ENCODE results near the gene COBLL1.

Gene COBLL1

GRCh38 chr2:164818149-164819136 is 23.2 kb downstream of the COBLL1 start:
- no peak for DNase-seq (ENCODE audit: low read depth)

GRCh38 chr2:164816900-164817299 is 24.7 kb downstream of the COBLL1 start:
- DNase-seq (ENCODE audit: low read depth): no peak

GRCh38 chr2:164816046-164816445 is 25.6 kb downstream of the COBLL1 start:
- peak; percentile 44 for DNase-seq (ENCODE audit: low read depth)

GRCh38 chr2:164815071-164815793 is 26.4 kb downstream of the COBLL1 start:
- DNase-seq (ENCODE audit: low read depth): peak; percentile 35

- DNase-seq (ENCODE audit: low read depth): no peak
These were observed 28.1 kb downstream of the COBLL1 start for GRCh38 chr2:164813535-164813934.

- no peak for DNase-seq (ENCODE audit: low read depth)
These were observed 29.2 kb downstream of the COBLL1 start for GRCh38 chr2:164812378-164812777.

- no peak for DNase-seq (ENCODE audit: low read depth)
These were observed 29.8 kb downstream of the COBLL1 start for GRCh38 chr2:164811819-164812218.

GRCh38 chr2:164810843-164811242 is 30.8 kb downstream of the COBLL1 start:
- peak; percentile 49 for DNase-seq (ENCODE audit: low read depth)

GRCh38 chr2:164808776-164809175 is 32.8 kb downstream of the COBLL1 start:
- DNase-seq (ENCODE audit: low read depth): peak; percentile 82

GRCh38 chr2:164803776-164804466 is 37.7 kb downstream of the COBLL1 start:
- DNase-seq (ENCODE audit: low read depth): peak; percentile 60

GRCh38 chr2:164802095-164802707 is 39.4 kb downstream of the COBLL1 start:
- no peak for DNase-seq (ENCODE audit: low read depth)

- DNase-seq (ENCODE audit: low read depth): no peak
These were observed 41.1 kb downstream of the COBLL1 start for GRCh38 chr2:164800572-164800971.

- DNase-seq (ENCODE audit: low read depth): no peak
These were observed 44.0 kb downstream of the COBLL1 start for GRCh38 chr2:164797627-164798026.

GRCh38 chr2:164796999-164797398 is 44.6 kb downstream of the COBLL1 start:
- no peak for DNase-seq (ENCODE audit: low read depth)

GRCh38 chr2:164794432-164795231 is 47.0 kb downstream of the COBLL1 start:
- no peak for DNase-seq (ENCODE audit: low read depth)

- DNase-seq (ENCODE audit: low read depth): no peak
These were observed 47.6 kb downstream of the COBLL1 start for GRCh38 chr2:164794016-164794415.

GRCh38 chr2:164793529-164793928 is 48.1 kb downstream of the COBLL1 start:
- peak; percentile 26 for DNase-seq (ENCODE audit: low read depth)

GRCh38 chr2:164792316-164793170 is 49.1 kb downstream of the COBLL1 start:
- DNase-seq (ENCODE audit: low read depth): peak; percentile 78

GRCh38 chr2:164789968-164790367 is 51.7 kb downstream of the COBLL1 start:
- DNase-seq (ENCODE audit: low read depth): no peak

- DNase-seq (ENCODE audit: low read depth): no peak
These were observed 54.8 kb downstream of the COBLL1 start for GRCh38 chr2:164786787-164787186.
